GM21390 (cell line): ENCODE data around the gene RTN1.
"Not testable (repeated sequence)": the region's sequence is repeated elsewhere in the genome, so short reads cannot be mapped to it uniquely, and the experiment has no call there.

ENCODE experiments used
- ATAC-seq: cut with Tn5 transposase; IDR thresholded peaks from one replicate; pipeline ENCODE4 v1.9.1; 2021; ENCODE audit not compliant: unreplicated experiment

RTN1 gene

DNA sequence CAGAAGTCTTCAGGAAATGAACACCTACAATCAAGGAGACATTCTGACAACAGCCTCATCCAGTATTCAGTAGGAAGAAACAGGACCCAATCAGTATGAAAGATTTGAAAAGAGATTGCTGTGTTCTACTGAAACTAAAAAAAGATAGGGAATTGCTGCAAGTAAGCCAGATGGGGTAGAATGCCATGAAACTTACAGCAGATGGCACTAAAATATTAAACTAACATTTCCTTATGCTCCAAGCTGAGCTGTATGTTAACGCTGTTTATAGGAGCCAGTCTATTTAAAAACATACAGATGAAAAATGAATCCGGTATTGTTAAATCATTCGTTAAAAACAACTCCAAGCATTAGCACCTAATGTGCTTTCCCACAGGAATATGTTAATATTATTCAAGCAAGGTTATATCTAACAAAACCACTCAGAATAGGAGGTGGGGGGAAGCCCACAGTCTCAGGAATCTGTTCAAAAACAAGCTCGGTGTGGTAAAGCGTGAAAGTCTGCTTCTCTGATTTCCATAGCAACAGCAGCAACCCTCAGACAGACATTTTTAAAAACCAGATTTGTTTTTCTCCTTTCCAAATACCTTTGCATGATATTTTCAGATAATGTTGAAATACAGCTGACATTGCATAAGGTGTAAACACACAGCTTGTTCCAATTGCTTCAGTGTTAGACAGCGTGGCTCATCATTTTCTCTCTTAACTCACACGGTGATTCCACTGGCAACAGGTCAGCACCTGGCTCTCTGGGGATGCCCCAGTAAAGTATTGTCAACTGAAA is 162.6 kb downstream of the RTN1 start:
- ATAC-seq, result no peak

DNA sequence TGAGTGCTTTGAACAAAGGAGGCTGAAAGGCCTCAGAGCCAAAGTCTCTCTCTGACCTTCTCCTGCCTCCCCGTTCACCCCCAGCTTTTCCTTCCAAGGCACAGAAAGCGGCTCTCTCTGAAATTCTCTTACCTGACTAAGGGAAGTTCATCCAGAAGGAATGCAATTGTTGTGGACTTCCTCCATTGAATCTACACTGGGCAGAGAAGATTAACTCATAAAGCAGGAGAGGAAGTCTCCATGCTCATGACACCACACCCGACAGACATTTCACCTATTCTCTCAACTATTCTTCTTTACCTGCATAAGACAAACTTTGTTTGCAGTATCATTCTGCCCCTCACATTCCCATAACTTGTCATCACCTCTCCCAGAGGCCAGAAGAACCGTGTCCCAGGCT is 164.7 kb downstream of the RTN1 start:
- no peak for ATAC-seq

DNA sequence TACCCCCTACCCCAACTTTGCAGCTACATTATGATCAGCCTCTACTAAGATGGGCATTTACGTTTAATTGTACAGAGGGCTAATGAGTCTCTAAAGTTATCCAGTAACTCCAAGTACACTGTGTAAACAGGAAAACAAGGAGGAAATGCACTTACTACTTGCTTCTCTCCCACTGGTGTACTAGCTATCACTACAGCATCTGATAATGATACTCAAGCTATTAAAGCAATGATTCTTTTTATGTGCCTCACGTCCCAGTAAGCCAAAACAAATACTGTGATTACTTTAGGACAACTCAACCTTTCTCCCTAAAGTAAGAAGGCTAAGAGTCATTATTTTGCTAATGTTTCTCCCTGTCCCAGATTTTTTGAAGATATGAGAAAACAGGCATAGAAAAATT is 165.3 kb downstream of the RTN1 start:
- ATAC-seq, result no peak

DNA sequence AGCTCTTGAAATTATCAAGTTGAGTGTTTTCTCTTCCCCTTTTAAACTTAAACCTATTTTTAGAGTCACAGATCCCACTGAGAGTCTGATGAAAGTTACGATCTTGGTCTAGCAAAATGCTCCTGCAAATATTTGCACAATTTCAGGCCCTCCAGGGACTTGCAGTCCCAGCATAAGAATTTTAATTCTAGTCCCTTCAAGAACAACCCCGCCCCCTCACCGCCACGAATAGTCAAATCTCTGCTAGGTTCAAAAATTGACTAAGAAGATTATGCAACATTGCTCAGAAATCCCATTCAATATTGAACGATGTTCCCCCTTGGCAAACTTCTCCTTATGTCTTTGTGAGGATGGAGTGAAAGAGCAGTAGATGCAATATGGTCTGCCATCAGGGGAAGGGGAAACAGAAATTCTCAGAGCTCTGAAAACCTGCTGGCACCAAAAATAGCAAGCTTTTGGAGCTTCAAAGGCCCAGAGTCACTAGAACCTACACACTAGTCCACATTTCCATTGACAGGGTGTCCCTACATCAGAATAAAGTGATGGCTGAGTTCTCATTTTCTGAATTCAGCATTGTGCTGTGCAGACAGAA is 166.4 kb downstream of the RTN1 start:
- no peak for ATAC-seq

DNA sequence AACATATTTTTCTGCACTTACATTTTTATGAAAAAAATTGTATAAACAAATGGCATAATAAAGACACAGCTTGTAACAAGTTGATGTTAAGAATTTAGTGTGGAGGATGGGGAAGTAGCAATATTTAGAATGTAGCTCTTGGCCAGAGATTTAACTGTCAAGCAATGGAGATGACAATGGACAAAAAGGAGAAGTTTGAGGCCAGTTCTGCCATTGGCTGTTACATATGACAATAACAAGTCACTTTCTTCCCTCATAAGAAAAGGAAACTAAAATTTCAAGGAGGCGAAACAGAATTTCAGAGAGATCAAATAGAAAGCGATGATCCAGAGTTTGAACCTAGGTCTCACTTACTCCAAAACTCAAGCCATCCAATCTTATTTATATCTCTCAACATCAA is 171.1 kb downstream of the RTN1 start:
- no peak for ATAC-seq

DNA sequence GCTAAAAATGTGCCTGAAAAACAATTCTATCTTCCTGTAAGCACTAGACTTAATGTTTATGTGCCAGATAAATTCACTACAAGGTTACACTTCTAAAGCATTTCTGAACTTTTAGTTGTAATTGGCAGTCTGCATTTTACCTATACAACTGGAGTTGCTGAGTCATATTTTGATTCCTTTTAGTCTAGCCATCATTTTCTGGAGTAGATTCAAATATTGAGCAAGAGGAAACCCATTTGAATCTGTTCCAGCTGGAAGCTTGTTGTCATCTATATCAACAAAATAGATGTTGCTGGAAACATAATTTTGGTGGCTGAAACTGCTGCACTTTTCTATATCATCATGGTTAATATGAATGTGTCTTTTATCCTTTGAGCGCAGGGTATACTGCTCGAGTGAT is 171.8 kb downstream of the RTN1 start:
- ATAC-seq, result no peak

DNA sequence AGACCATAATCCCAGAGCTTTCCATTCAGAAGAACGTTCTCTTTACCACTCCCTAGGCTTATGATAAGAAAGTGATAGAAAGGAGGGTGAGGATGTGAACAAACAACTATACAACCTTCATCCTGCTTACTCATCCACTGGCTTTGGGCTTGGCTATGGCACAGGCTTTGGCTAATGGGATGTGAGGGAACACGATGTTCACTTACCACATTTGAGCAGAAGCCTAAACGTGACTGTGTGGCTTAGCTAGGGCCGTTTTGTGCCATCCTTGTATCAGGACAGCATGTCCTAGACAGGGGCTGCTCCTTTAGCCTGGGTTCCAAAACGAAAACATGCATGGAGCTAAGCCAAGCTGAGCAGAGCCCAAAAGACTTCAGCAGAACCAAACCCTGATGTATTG is 175.4 kb downstream of the RTN1 start:
- no peak for ATAC-seq

DNA sequence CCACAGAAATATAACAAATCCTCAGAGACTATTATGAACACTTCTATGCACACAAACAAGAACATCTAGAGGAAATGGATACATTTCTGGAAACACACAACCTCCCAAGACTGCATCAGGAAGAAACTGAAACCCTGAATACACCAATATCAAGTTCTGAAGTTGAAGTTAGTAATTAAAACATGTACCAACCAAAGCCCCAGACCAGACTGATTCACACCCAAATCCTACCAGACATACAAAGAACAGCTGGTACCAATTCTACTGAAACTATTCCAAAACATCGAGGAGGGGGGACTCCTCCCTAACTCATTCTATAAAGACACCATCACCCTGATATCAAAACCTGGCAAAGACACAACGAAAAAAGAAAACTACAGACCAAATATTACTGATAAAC is 179.3 kb downstream of the RTN1 start:
- no peak for ATAC-seq

DNA sequence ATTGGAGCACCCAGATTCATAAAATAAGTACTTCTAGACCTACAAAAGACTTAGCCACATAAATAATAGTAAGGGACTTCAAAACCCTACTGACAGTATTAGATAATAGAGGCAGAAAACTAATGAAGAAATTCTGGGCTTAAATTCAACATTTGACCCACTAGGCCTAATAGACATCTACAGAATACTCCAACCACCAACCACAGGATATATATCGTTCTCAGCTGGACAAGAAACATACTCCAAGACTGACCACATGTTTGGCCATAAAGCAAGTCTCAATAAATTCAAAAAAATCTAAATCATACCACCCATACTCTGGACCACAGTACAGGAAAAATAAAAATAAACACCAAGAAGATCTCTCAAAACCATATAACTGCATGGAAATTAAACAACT is 180.2 kb downstream of the RTN1 start:
- no peak for ATAC-seq

DNA sequence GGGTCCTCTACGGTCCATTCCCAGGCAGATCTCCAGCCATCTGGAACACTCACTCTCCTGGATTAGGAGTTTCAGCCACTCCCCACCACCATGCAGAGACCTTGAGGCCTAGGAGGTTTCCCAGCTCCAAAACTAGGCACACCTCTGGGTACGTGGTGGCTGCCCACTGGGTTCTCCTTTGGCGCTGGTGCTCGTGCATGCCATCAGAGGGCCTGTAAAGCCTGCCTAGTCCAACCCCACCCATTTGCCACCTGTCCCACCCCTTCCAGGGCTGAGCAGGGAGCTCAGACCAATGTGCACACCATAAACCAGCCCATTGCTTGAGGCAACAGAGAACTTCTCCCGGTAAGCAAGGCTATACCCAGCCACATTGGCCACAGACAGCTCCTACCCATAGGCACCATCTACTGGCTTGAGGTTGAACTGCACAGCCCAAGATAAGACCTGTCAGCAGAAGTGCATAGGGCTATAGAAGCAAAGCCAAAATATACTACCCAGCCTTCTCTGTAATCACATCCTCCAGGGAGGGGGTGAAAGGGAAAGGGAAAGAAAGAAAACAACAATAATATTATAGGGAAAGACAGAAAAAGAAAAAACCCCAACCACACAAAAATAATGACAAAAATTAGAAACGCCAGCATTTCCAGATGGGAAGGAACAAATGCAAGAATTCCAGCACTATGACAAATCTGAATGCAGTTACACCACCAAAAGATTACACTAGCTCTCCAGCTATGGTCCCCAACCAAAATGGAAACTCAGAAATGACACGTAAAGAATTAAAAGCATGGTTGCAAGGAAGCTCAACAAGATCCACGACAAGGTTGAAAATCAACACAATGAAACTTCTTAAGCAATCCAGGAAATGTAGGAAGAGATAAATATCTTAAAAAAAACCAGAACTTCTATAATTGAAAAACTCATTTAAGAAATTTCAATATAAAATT is 182.1 kb downstream of the RTN1 start:
- peak; percentile 99 for ATAC-seq

DNA sequence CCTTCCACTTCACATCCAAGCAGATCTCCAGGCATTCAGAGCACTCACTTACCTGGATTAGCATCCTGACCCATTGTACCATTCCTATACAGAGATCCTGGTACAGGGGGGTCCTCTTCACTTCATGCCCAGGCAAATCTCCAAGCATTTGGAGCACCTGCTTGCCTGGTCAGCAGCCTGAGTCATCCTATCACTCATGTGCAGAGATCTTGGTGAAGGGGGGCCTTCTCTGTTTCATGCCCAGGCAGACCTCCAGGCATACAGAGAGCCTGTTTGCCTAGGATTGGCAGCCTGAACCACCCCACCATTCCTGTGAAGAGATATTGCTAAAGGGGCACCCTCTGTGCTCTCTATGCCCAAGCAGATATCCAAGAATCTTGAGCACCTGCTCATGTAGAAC is 182.9 kb downstream of the RTN1 start:
- ATAC-seq, result no peak

DNA sequence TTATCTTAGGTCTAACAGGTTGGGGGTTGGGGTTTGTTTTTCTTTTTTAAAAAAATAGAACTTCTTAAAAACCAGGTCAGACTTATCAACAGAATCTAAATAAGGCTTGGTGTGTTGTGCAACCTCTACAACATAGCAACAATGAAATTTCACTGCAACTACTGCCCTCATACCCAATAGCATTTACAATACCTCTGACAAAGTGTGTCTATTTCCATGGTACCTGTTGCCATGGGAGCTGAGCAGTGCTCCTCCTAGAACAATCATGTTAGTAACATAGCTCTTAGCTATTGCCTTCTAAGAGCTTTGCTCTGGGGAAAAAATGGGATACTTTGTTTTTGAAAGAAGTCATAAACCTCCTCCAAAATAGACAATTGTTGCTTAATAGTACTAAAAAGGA is 190.7 kb downstream of the RTN1 start:
- no peak for ATAC-seq

DNA sequence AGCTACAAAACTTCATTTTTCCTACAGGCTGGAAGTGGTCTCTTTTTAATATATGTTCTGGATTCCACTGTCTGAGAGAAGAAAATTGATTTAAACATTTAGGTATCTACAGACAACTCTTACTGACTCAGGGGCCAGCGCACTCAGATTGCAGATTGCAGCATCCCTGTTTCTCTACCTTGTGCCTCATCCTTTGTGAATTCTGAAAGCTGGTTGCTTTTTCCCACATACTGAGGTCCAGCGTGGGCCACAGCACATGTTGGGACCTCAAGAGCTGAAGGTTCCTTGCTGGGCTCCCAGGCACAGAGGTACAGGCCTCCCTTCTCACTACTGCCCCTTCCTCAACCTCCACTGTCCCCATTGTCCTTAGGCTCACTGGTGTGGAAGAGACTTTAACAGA is 192.2 kb downstream of the RTN1 start:
- ATAC-seq, result no peak

DNA sequence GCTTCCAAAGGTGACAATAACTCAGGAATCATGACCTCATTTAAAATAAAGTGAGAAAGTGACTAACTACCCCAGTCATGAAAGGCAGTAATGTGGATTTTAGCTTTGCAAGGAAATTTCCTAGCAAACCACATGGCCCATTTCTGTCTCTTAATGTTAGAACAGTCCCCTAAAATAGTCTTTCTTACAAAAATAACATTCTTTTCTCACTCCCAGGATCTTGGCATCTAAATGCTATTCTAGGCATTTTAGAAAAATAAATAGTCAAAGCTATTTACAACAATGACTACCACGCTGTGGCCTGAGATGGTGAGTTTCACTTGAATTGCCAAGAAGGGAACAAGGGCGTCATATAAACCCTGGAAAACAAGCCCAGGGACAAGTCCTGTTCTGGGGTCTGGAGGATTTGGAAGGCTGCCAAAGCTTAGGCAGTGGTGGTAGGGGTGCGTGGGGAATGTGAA is 192.8 kb downstream of the RTN1 start:
- no peak for ATAC-seq

DNA sequence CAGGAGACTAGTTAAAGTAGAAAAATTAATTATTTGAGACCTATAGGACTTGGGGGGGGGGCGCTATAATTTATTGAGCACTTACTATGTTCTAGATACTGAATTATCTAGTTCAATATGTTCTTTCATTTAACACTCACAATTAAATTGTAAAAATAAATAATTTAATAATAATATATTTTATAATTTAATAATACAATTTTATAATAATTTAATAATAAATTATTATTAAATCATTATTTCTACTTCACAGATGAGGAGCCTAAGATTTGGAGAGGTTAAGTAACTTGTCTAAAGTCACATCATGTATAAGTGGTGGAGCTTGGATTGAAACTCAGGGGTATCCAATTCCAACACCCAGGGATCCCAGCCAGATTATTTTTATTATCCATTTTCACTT is 195.2 kb downstream of the RTN1 start:
- no peak for ATAC-seq

DNA sequence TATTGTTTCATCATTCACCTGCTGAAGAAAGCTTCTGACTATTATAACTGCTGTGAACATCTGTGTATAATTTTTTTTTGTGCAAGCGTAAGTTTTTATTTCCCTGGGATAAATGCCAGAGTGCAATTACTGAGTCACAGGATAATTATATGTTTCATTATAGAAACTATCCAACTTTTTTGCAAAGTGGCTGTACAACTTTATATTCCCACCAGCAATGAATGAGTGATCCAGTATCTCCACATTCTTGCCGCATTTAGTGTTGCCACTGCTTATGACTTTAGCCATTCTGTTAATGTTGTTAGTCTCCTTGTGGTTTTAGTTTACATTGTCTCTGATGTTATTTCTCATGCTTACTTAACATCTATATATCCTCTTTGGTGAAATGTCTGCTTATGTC is 205.8 kb downstream of the RTN1 start:
- no peak for ATAC-seq

DNA sequence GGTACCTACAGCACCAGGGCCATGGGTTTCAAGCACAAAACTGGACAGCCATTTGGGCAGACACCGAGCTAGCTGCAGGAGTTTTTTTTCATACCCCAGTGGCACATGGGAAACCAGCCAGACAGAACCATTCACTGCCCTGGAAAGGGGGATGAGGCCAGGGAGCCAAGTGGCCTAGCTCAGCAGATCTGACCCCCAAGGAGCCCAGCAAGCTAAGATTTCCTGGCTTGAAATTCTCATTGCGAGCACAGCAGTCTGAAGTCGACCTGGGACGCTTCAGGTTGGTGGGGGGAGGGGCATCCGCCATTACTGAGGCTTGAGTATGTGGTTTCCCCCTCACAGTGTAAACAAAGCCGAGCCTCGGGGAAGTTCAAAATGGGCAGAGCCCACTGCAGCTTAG is 212.8 kb downstream of the RTN1 start:
- no peak for ATAC-seq

DNA sequence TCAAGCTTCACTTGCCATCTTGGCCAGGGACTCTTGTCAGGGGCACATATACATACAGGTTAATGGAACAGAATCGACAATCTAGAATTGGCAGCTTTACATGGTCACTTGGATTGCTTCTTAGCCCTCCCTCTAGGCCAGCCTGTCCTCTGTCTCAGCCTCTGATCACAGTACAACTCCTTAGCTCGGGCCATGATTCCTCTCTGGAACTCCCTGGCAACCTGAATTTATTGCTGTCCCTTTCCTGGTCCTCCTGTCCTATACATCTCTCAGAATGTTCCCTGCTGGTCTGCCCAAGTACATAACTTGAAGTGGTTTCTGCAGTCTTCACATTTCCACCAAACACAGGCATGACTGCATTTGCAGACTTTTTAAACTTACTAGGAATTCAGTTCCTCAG is 214.1 kb downstream of the RTN1 start:
- ATAC-seq, result no peak

DNA sequence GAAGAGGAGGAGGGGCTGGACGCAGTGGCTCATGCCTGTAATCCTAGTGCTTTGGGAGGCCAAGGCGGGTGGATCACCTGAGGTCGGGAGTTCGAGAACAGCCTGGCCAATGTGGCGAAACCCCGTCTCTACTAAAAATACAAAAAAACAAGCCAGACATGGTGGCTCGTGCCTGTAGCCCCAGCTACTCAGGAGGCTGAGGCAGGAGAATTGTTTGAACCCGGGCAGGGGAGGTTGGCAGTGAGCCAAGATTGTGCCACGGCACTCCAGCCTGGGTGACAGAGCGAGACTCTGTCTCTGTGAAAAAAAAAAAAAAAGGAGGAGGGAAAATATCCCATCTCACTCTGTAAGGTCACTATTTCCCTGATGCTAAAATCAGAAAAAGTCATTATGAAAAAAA is 216.4 kb downstream of the RTN1 start:
- ATAC-seq, result not testable (repeated sequence)

DNA sequence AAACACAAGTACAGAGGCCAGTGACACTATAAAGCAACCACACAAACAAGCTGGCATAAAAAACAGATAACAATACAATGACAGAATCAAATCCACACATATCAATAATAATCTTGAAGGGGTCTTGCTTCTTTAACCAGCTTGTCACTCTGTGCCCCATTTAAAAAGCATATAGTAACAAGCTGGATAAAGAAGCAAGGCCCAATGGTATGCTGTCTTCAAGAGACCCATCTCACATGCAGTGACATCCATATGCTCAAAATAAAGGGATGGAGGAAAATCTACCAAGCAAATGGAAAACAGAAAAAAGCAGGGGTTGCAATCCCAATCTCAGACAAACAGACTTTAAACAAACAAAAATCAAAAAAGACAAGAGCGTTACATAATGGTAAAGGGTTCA is 223.7 kb downstream of the RTN1 start:
- ATAC-seq, result not testable (repeated sequence)

DNA sequence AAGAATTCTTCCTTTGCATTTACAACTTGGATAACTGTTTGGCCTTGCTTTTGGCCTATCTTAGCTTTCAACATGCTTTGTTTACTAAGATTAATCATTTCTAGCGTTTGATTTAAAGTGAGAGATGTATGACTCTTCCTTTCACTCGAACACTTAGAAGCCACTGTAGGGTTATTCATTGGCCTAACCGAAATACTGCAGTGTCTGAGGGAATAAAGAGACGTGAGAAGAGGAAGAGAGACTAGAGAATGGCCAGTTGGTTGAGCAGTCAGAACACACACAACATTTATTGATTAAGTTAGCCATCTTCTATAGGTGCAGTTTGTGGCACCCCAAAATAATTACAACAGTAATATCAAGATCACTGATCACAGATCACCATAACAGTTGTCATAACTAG is 231.7 kb downstream of the RTN1 start:
- ATAC-seq, result no peak

DNA sequence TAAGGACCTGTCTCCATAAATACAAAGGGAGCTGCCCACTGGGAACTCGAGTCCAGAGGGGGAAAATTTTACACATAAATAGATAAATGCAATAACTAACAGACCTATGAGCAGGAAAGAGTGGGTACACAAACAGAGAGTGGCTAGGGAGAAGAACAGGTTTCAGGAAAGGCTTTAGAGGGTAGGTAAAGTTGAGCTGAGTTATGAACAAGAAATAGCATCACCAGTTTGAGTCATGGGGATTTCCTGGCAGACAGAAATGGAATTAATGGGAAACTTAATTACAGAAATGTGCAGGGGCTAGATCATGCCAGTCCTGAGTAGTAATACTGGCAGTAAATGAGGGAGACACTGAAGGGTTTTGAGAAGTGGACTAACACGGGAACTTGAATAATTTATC is 236.0 kb downstream of the RTN1 start:
- no peak for ATAC-seq
